Mucosa of rectum (tissue), 2 donors: ENCODE results near the gene OR6P1.

Source experiments
- H3K27ac ChIP-seq, 2 donors: one replicate each; pipeline ENCODE4 v1.7.0; 2013; ENCODE audit warnings: inconsistent platforms in 2 of 2, low read depth in 2 of 2, low read length in 2 of 2
- H3K27me3 ChIP-seq, 2 donors: one replicate each; pipeline ENCODE4 v1.7.0; 2013; ENCODE audit warnings: low read length in 2 of 2; ENCODE audit not compliant: control insufficient read depth in 2 of 2, insufficient read depth in 2 of 2
- H3K36me3 ChIP-seq, 2 donors: one replicate each; pipeline ENCODE4 v1.7.0; 2013; ENCODE audit warnings: low read length in 2 of 2; ENCODE audit not compliant: control insufficient read depth in 2 of 2, insufficient read depth in 2 of 2
- H3K4me1 ChIP-seq, 2 donors: one replicate each; pipeline ENCODE4 v1.7.0; 2013; ENCODE audit warnings: low read length in 2 of 2, mild to moderate bottlenecking in 1 of 2; ENCODE audit not compliant: control insufficient read depth in 2 of 2, insufficient read depth in 2 of 2
- H3K4me3 ChIP-seq, 2 donors: one replicate each; pipeline ENCODE4 v1.7.0; 2013; ENCODE audit warnings: low read length in 2 of 2
- H3K9ac ChIP-seq, 2 donors: one replicate each; pipeline ENCODE4 v1.7.0; 2013; ENCODE audit warnings: low read length in 2 of 2, low read depth in 1 of 2, mild to moderate bottlenecking in 1 of 2
- H3K9me3 ChIP-seq, 2 donors: one replicate each; pipeline ENCODE4 v1.7.0; 2013; ENCODE audit warnings: low read length in 2 of 2; ENCODE audit not compliant: control insufficient read depth in 2 of 2
- donor health status: healthy.
- donor health status: Normal muscosa, but diverticular disease.

Gene OR6P1

DNA sequence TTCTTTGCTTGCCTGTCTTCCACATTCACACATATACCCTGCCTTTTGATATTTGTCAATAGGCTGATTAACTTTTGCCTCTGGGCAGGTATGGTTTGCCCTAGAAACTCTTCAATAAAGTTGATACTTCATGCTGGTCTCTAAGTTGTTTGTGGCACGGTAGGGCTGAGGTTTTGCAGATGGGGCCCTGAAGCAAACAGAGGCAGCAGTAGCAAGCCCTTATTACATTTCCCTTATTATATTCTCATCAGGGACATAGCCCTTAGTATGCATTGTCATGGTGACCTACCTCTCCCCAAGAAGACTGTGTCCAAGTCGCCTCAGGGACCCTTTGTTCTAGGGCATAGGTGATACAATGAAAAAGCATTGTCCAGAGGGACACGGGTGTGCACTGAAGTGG, at the start of gene OR6P1:
OR6P1 (minus strand) TSS at position 101 of the 400 bp plus-strand sequence. CDS start 6,976 bp downstream, outside the sequence.
- no peaks in the 10 kb centered on the region for H3K36me3 ChIP-seq
- no peak within 1 kb of the TSS for H3K27ac ChIP-seq
- no peak within 1 kb of the TSS for H3K9ac ChIP-seq
- H3K9me3 ChIP-seq, result no peaks in the 10 kb centered on the region
- H3K4me3 ChIP-seq, result no peak within 1 kb of the TSS
- H3K4me1 ChIP-seq, result no peaks in the 10 kb centered on the region
- no peaks in the 10 kb centered on the region for H3K27me3 ChIP-seq

- Histone ChIP-seq H3K4me3 (no peak overlapping the region), H3K4me1 (no peaks in the 10 kb centered on the region), H3K27me3 (no peaks in the 10 kb centered on the region), H3K9ac (no peak overlapping the region), H3K9me3 (no peaks in the 10 kb centered on the region), H3K27ac (no peak overlapping the region), H3K36me3 (no peaks in the 10 kb centered on the region)
Observed at GRCh38 chr1:158613764-158614163, 43.4 kb upstream of the OR6P1 start.

DNA sequence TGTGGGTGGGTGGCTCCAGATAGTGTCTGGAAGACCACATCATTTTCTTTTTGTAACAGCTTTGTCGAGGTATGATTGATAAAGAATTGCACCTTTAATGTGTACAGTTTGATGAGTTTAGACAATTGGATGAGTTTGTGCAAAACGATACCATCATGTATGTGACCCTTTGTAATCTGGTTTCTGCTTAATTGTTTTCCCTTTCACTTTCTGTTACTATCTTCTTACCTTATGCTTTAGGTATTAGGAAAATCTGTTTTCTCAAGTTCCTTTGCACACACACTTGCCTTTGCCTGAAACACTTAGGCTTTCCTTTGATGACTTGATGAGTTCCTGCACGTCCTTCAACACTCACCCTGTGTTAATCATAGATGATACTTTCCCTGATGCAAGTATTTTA, 41.5 kb upstream of the OR6P1 start:
- Histone ChIP-seq H3K4me3 (no peak overlapping the region), H3K9me3 (no peaks in the 10 kb centered on the region), H3K4me1 (no peaks in the 10 kb centered on the region), H3K9ac (no peak overlapping the region), H3K36me3 (no peaks in the 10 kb centered on the region), H3K27ac (no peak overlapping the region), H3K27me3 (no peaks in the 10 kb centered on the region)

DNA sequence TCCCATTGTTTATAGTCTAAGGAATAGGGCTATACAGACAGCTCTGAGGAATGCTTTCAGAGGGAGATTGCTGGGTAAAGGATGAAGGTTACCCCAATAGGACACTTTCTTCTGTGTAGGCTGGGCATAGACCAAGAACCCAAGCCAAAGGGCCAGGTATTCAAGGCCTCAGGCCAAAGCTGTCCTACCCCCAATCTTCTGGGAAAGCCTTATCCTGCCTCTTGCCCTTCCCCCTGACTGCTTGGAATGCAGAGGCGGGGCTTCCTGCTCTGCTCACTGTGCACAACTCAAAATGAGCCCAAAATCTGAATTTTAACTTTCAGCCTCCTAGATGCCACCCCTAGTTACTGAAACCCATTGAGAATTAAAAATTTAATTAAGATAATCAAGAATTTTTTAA, 36.9 kb upstream of the OR6P1 start:
- H3K4me3 ChIP-seq, result no peak overlapping the region
- no peaks in the 10 kb centered on the region for H3K27me3 ChIP-seq
- H3K36me3 ChIP-seq, result no peaks in the 10 kb centered on the region
- no peak overlapping the region for H3K27ac ChIP-seq
- no peak overlapping the region for H3K9ac ChIP-seq
- H3K4me1 ChIP-seq, result no peaks in the 10 kb centered on the region
- no peaks in the 10 kb centered on the region for H3K9me3 ChIP-seq

- no peak within 1 kb of the TSS for H3K9ac ChIP-seq
- no peaks in the 10 kb centered on the region for H3K4me1 ChIP-seq
- H3K36me3 ChIP-seq, result no peaks in the 10 kb centered on the region
- H3K27me3 ChIP-seq, result no peaks in the 10 kb centered on the region
- H3K4me3 ChIP-seq, result no peak within 1 kb of the TSS
- H3K27ac ChIP-seq, result no peak within 1 kb of the TSS
- no peaks in the 10 kb centered on the region for H3K9me3 ChIP-seq
Observed at GRCh38 chr1:158604968-158605367, 34.6 kb upstream of the OR6P1 start, which contains the start of gene OR10Z1. Gene OR10Z1 (plus strand): TSS chr1:158605268. CDS start chr1:158606439, 1,171 bp downstream.

DNA sequence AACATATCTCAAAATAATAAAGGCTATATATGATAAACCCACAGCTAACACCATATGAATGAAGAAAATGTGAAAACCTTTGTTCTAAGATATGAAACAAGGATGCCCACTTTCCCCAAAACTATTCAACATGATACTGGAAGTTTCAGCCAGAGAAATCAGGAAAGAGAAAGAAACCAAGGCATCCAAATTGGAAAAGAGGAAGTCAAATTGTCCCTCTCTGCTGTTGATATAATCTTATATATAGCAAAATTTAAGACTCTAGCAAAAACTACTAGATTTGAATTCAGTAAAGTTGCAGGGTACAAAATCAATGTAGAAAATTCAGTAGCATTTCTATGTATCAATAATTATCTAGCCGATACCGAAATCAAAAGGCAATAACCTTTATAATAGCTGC, 30.4 kb upstream of the OR6P1 start:
- no peak overlapping the region for H3K27ac ChIP-seq
- H3K4me1 ChIP-seq, result no peaks in the 10 kb centered on the region
- H3K4me3 ChIP-seq, result no peak overlapping the region
- no peaks in the 10 kb centered on the region for H3K36me3 ChIP-seq
- H3K9me3 ChIP-seq, result peaks cover 6 to 7% of the 10 kb centered on the region in 2 donors
- no peaks in the 10 kb centered on the region for H3K27me3 ChIP-seq
- no peak overlapping the region for H3K9ac ChIP-seq

GRCh38 chr1:158586942-158587341, 16.6 kb upstream of the OR6P1 start:
- Histone ChIP-seq H3K9ac (no peak overlapping the region), H3K9me3 (peaks cover 0 to 9% of the 10 kb centered on the region in 2 donors), H3K36me3 (no peaks in the 10 kb centered on the region), H3K4me1 (no peaks in the 10 kb centered on the region), H3K27me3 (no peaks in the 10 kb centered on the region), H3K4me3 (no peak overlapping the region), H3K27ac (no peak overlapping the region)

GRCh38 chr1:158583962-158584361, 13.6 kb upstream of the OR6P1 start:
- Histone ChIP-seq H3K4me3 (no peak overlapping the region), H3K9ac (no peak overlapping the region), H3K27ac (no peak overlapping the region), H3K27me3 (no peaks in the 10 kb centered on the region), H3K9me3 (peaks cover 0 to 9% of the 10 kb centered on the region in 2 donors), H3K36me3 (no peaks in the 10 kb centered on the region), H3K4me1 (no peaks in the 10 kb centered on the region)

DNA sequence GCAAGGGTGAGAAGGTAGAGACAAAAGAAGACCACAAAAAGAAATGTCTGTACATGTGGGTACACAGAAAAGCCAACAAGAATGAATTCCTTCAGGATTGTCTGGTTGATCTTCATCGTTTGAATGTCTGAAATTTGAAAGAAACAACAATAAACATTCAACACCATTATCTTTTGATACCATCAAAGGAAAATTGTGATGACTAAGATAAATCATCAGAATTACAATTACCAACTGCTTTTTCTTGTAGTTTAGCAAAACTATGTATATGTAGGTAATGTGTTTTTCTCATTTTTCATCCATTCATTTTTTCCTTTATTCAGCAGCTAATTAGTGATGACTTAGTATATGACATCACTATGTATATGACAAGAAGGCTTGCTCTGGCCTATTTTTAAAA, 9.4 kb upstream of the OR6P1 start, which contains the start of gene OR10X1:
OR10X1 (minus strand) TSS at position 167 of the 400 bp plus-strand sequence; CDS start at position 167, 0 bp downstream.
- H3K27me3 ChIP-seq, result no peaks in the 10 kb centered on the region
- no peaks in the 10 kb centered on the region for H3K4me1 ChIP-seq
- H3K36me3 ChIP-seq, result no peaks in the 10 kb centered on the region
- H3K27ac ChIP-seq, result no peak within 1 kb of the TSS
- H3K9ac ChIP-seq, result no peak within 1 kb of the TSS
- H3K9me3 ChIP-seq, result no peaks in the 10 kb centered on the region
- no peak within 1 kb of the TSS for H3K4me3 ChIP-seq

- Histone ChIP-seq H3K36me3 (no peaks in the 10 kb centered on the region), H3K27me3 (no peaks in the 10 kb centered on the region), H3K4me3 (no peak overlapping the region), H3K9ac (no peak overlapping the region), H3K9me3 (no peaks in the 10 kb centered on the region), H3K4me1 (no peaks in the 10 kb centered on the region), H3K27ac (no peak overlapping the region)
Observed at GRCh38 chr1:158577561-158577960, 7.2 kb upstream of the OR6P1 start.

DNA sequence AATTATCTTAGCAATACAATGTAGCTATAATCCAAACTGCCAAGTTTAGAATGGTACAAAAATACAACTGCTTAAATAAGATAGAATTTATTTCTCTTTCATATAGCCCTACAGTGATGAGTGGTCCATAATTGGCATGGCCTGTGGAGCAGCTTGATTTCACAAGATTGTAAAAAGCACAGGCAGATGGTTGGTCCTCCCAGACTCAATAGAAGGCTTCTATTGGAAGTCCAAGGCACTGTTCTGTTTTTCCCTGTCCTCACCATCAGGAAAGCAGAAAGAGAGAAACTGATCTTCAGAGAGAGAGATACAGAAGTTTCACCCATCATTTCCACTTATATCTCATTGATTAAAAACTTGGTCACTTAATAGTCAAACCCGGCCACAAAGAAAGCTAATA, 1.8 kb upstream of the OR6P1 start:
- Histone ChIP-seq H3K27me3 (no peaks in the 10 kb centered on the region), H3K36me3 (no peaks in the 10 kb centered on the region), H3K4me3 (no peak overlapping the region), H3K9me3 (no peaks in the 10 kb centered on the region), H3K4me1 (no peaks in the 10 kb centered on the region), H3K27ac (no peak overlapping the region), H3K9ac (no peak overlapping the region)
